K562 (cell line): ENCODE data around the gene HOXB8. TPM values are rescaled to one million over a fixed set of nuclear protein-coding genes. Genes with fewer than 3 reads are reported as not detected.
A peak's percentile ranks its signal among the peaks of the same experiment; 100 is the strongest.

Experiments
- ARID2 ChIP-seq: fragments of 450-650 bp; IDR thresholded peaks from 2 replicates; pipeline ENCODE4 v1.6.1; 2017; ENCODE audit warnings: antibody characterized with exemption, mild to moderate bottlenecking
- BCOR ChIP-seq: fragments of 450-650 bp; IDR thresholded peaks from 2 replicates; pipeline ENCODE4 v1.6.1; 2016
- CCNT2 ChIP-seq: IDR thresholded peaks from 2 replicates; pipeline ENCODE4 v1.6.1; 2011; ENCODE audit warnings: borderline replicate concordance, low read depth, mild to moderate bottlenecking, moderate library complexity, mixed read lengths, low read length; ENCODE audit not compliant: insufficient read length; ENCODE audit errors: extremely low read depth
- GATAD2A ChIP-seq: fragments of 450-650 bp; IDR thresholded peaks from 2 replicates; pipeline ENCODE4 v1.6.1; 2017
- HCFC1 ChIP-seq: IDR thresholded peaks from 2 replicates; pipeline ENCODE4 v1.6.1; 2012; ENCODE audit warnings: low read depth, low read length, improper control_type of control experiment
- HMGN3 ChIP-seq: IDR thresholded peaks from 2 replicates; pipeline ENCODE4 v1.6.1; 2011; ENCODE audit warnings: borderline replicate concordance, low read depth, mild to moderate bottlenecking, mixed read lengths, low read length; ENCODE audit not compliant: insufficient read length; ENCODE audit errors: extremely low read depth
- IFI16 ChIP-seq: fragments of 250-450 bp; sonication (Bioruptor Pico); IDR thresholded peaks from 2 replicates; pipeline ENCODE4 v2.1.2; 2022; ENCODE audit warnings: mild to moderate bottlenecking, inconsistent platforms
- L3MBTL2 ChIP-seq: fragments of 450-650 bp; IDR thresholded peaks from 2 replicates; pipeline ENCODE4 v1.6.1; 2016; ENCODE audit warnings: mild to moderate bottlenecking, moderate library complexity
- MAZ ChIP-seq, 2 experiments: fragments of 450-650 bp in 1 of 2; sonication (generic) in 1 of 2; formaldehyde crosslinking; IDR thresholded peaks in 1 of 2; conservative IDR thresholded peaks in 1 of 2; 2 replicates each; pipeline versions ENCODE4 v1.4.0 to v1.5.0; 2020; ENCODE audit warnings: mild to moderate bottlenecking in 1 of 2, missing genetic modification reagents in 1 of 2
- MIER1 ChIP-seq: fragments of 450-650 bp; IDR thresholded peaks from 2 replicates; pipeline ENCODE4 v1.6.1; 2016; ENCODE audit warnings: antibody characterized with exemption, mild to moderate bottlenecking, low read depth
- PATZ1 ChIP-seq: fragments of 250-450 bp; sonication (Bioruptor Pico); IDR thresholded peaks from 2 replicates; pipeline ENCODE4 v1.5.0; 2020; ENCODE audit warnings: mild to moderate bottlenecking, borderline replicate concordance
- POLR2G ChIP-seq: fragments of 200-400 bp; formaldehyde crosslinking; IDR thresholded peaks from 2 replicates; pipeline ENCODE4 v1.6.1; 2017; ENCODE audit warnings: low read depth, mild to moderate bottlenecking, antibody characterized with exemption, low read length, moderate library complexity
- POU5F1 ChIP-seq: fragments of 150-350 bp; IDR thresholded peaks from 2 replicates; pipeline ENCODE4 v1.6.1; 2014; ENCODE audit warnings: borderline replicate concordance, low read length, low read depth, mild to moderate bottlenecking; ENCODE audit not compliant: partially characterized antibody
- RCOR1 ChIP-seq, 2 experiments: IDR thresholded peaks; 2 replicates each; pipeline ENCODE4 v1.6.1; 2012; ENCODE audit warnings: low read depth in 2 of 2, low read length in 2 of 2, borderline replicate concordance in 1 of 2, improper control_type of control experiment in 1 of 2
- SMARCC2 ChIP-seq: fragments of 450-650 bp; IDR thresholded peaks from 2 replicates; pipeline ENCODE4 v1.6.1; 2017; ENCODE audit warnings: antibody characterized with exemption, moderate library complexity, mild to moderate bottlenecking, low read depth
- ZBTB33 ChIP-seq: sonication (generic); formaldehyde crosslinking; IDR thresholded peaks from 2 replicates; pipeline ENCODE4 v1.8.1; 2023; ENCODE audit warnings: mild to moderate bottlenecking, missing genetic modification reagents
- ZBTB7A ChIP-seq: IDR thresholded peaks from 2 replicates; pipeline ENCODE4 v1.6.1; 2011; ENCODE audit warnings: low read depth, mild to moderate bottlenecking, low read length, moderate library complexity, borderline replicate concordance; ENCODE audit not compliant: control insufficient read depth
- ZNF143 ChIP-seq: sonication (generic); formaldehyde crosslinking; IDR thresholded peaks from 2 replicates; pipeline ENCODE4 v1.9.0; 2022; ENCODE audit warnings: mild to moderate bottlenecking, missing genetic modification reagents
- ZNF384 ChIP-seq: IDR thresholded peaks from 2 replicates; pipeline ENCODE4 v1.6.1; 2012; ENCODE audit warnings: low read depth, low read length, improper control_type of control experiment
- polyA plus RNA-seq, 8 experiments: library from polyadenylated mRNA; depleted of rRNA in 4 of 8; stranded (reverse) in 5 of 8; unstranded in 3 of 8; fragments of >200 nt; fragmentation: Nextera tagmentation in 2 of 8; fragmentation: Illumina TruSeq in 1 of 8; extraction: Ambion mirVana in 2 of 8; extraction: Trizol in 1 of 8; gene quantifications; 2 replicates each; pipeline versions ENCODE4 v1.2.1 to v1.2.3, GENCODE V29; 2011 to 2014; ENCODE audit warnings: inconsistent platforms in 1 of 8, missing spikeins in 1 of 8
- total RNA-seq, 7 experiments: library from RNA; depleted of rRNA in 6 of 7; stranded (reverse); fragments of >200 nt in 6 of 7; fragmentation: Illumina TruSeq in 2 of 7; extraction: Trizol in 2 of 7; gene quantifications; 2 replicates each; pipeline versions ENCODE4 v1.2.1 to v1.2.3, GENCODE V29; 2011 to 2021; ENCODE audit warnings: low replicate concordance in 1 of 7
- TF ChIP-seq, protein P1 (sequence below): fragments of 250-450 bp; sonication (Bioruptor Pico); IDR thresholded peaks from 2 replicates; pipeline ENCODE4 v1.8.0; 2021; ENCODE audit warnings: moderate library complexity, mild to moderate bottlenecking, inconsistent platforms

The HOXB8 gene
- total and polyA plus RNA-seq, 9 of the 15 experiments (the other 6 are each of a cell fraction or from before 2014, with no cell fraction given), result 0.52 to 23.8 (median 3.6) TPM

DNA sequence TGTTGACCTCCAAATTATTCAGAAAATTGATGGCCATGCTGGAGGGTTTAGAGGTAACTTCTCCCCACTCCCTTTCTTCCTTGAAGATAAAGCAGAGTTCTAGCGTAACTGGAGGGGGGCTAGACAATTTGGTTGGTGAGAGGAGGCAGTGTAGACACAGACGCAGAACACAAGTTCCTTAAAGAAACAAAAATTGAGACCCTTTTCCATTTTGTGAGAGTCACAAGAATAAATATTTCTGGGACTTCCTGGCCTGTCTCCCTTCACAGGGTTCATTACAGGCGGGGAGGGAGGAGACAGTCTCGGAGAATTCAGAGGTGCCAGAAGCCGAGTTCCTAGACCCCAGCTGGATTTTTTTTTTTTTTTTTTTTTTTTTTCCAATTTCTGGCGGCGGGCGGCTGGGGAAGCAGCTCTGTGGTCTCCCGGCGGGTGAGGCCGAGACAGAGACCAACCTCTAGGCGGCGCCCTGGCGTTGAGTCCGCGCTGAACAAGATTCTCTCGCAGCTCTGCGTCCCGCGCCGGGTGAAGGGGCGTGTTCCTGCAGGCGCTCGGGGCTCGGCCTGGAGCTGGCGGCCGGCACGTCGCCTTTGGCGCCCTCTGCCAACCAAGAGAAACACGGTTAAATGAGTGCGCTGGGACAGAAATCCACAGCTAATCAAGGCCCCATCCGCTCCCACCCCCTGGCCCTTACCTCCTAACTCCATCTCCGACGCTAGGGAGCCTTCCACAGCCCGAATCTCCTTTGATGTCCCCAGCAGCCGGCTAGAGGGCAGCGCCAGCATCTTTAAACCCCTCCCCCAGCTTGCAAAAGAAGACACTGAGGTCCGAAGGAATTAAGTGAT, 21.3 kb upstream of the HOXB8 start (continued):
- TF ChIP-seq HCFC1, result peak; percentile 45; the same call in 1 of the 2 replicates
- 0 out of 2 replicates have a peak, but pooled peaks have one; percentile 16 for TF ChIP-seq BCOR
- TF ChIP-seq HMGN3, result peak; percentile 71
- no peak for TF ChIP-seq IFI16 (CRISPR knock-in tag)
- TF ChIP-seq RCOR1 (IDR thresholded peaks at IDR 0.05; ENCODE audit: borderline replicate concordance in 1 of 2, low read depth in 2 of 2, low read length in 2 of 2), result peak in 1 of 2 experiments; percentile 74; a peak in 1 of 4 replicates
- TF ChIP-seq POU5F1, result no peak
- TF ChIP-seq L3MBTL2, result peak; percentile 87
- no peak for TF ChIP-seq ZNF143 (CRISPR knock-in tag)
- TF ChIP-seq SMARCC2, result peak; percentile 82
- TF ChIP-seq ZBTB7A, result peak; percentile 82; the same call in 1 of the 2 replicates
- no peak for TF ChIP-seq GATAD2A
- 0 out of 2 replicates have a peak, but pooled peaks have one; percentile 42 for TF ChIP-seq ZBTB33 (CRISPR knock-in tag)
- peak; percentile 37; the same call in 1 of the 2 replicates for TF ChIP-seq ARID2
- no peak for TF ChIP-seq MIER1
- peak in 1 of 2 experiments; percentile 58; a peak in 1 of 4 replicates for TF ChIP-seq MAZ (CRISPR knock-in tag; conservative IDR thresholded peaks at IDR 0.05 in 1 of 2, IDR thresholded peaks at IDR 0.05 in 1 of 2)
- peak; percentile 67 for TF ChIP-seq CCNT2
- TF ChIP-seq, protein P1, sequence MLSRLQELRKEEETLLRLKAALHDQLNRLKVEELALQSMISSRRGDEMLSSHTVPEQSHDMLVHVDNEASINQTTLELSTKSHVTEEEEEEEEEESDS, result no peak
- peak; percentile 73 for TF ChIP-seq POLR2G
- TF ChIP-seq PATZ1 (CRISPR knock-in tag), result no peak
- peak; percentile 92 for TF ChIP-seq ZNF384
